ENCODE data around the gene YTHDF2. TPM values are rescaled to one million over a fixed set of nuclear protein-coding genes. Genes with fewer than 3 reads are reported as not detected.
"Not testable (repeated sequence)": the region's sequence is repeated elsewhere in the genome, so short reads cannot be mapped to it uniquely, and the experiment has no call there.

Gene YTHDF2
- total RNA-seq, 3 donors from 2014 or later (not counting 1 experiment from before 2014, with no cell fraction given), result 78.9 to 98.3 (median 97.9) TPM

DNA sequence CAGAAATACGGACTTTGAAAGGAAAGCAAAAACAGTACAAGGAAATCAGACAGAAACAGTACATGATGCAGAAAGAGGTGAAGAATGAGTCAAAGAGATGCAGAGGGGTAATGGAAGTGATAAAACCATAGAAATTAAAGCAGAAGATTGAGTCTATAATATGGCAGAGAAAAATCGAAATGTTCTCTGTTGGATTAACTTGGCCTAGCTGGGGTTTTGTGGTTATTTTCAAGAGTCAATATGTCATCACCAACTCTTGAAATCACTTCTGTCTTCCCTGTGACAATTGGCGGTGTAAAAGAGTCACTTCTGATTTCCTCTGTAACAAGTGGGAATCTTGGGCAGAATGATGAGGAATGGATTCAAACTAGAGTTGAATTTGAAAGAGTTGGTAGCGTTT lies 7.4 kb downstream of the YTHDF2 start:
- no peak for ATAC-seq
- peak overlapping the region; percentile 18 for H3K4me3 Mint-ChIP-seq
- H3K9me3 Mint-ChIP-seq, result no peaks in the 10 kb centered on the region
- intact Hi-C loops (cut with micrococcal nuclease), result no loop called here
- no peak overlapping the region for H3K4me3 ChIP-seq (ENCODE audit: low read length)
- peak overlapping the region; percentile 10 to 45 for H3K27ac Mint-ChIP-seq
- peaks cover 10% of the 10 kb centered on the region for H3K36me3 Mint-ChIP-seq
- no peak overlapping the region for H3K27ac ChIP-seq (ENCODE audit: low read length)
- peaks cover 43% of the 10 kb centered on the region for H3K4me1 ChIP-seq (ENCODE audit: control insufficient read depth, insufficient read depth, low read length)
- H3K36me3 ChIP-seq (ENCODE audit: control insufficient read depth, insufficient read depth, low read length), result peaks cover 59% of the 10 kb centered on the region
- H3K4me1 Mint-ChIP-seq, result peaks cover 55 to 62% of the 10 kb centered on the region in 2 donors
- no peaks in the 10 kb centered on the region for H3K27me3 Mint-ChIP-seq (ENCODE audit: low read depth in 2 of 2)
- no peaks in the 10 kb centered on the region for H3K27me3 ChIP-seq (ENCODE audit: control insufficient read depth, insufficient read depth, low read length)
- TF ChIP-seq, protein P1, sequence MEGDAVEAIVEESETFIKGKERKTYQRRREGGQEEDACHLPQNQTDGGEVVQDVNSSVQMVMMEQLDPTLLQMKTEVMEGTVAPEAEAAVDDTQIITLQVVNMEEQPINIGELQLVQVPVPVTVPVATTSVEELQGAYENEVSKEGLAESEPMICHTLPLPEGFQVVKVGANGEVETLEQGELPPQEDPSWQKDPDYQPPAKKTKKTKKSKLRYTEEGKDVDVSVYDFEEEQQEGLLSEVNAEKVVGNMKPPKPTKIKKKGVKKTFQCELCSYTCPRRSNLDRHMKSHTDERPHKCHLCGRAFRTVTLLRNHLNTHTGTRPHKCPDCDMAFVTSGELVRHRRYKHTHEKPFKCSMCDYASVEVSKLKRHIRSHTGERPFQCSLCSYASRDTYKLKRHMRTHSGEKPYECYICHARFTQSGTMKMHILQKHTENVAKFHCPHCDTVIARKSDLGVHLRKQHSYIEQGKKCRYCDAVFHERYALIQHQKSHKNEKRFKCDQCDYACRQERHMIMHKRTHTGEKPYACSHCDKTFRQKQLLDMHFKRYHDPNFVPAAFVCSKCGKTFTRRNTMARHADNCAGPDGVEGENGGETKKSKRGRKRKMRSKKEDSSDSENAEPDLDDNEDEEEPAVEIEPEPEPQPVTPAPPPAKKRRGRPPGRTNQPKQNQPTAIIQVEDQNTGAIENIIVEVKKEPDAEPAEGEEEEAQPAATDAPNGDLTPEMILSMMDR (IDR thresholded peaks at IDR 0.05), result no peak
- WGBS (ENCODE audit: insufficient coverage), result 69% methylated on average over 4 of the region's 4 CpGs
- no peaks in the 10 kb centered on the region for H3K9me3 ChIP-seq (ENCODE audit: control insufficient read depth, insufficient read depth, low read length)
- DNase-seq, result no peak

DNA sequence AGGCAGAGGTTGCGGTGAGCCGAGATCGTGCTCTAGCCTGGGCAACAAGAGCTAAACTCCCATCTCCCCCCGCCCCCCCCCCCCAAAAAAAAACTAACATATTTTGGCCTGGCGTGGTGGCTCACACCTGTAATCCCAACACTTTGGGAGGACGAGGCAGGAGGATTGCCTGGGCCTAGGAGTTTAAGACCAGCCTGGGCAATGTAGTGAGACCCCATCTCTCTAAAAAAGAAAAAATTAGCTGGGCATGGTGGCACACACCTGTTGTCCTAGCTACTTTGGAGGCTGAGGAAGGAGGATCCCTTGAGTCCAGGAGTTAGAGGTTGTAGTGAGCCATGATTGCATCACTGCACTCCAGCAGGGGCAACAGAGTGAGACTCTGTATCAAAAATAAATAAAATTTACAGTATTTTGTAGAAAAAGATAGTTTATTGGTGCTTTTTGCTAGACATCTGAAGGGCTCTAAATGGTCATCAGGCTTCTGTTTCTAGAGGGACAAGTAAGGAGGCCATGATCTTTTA lies 9.0 kb downstream of the YTHDF2 start:
- Histone ChIP-seq H3K27me3 (ENCODE audit: control insufficient read depth, insufficient read depth, low read length) (no peaks in the 10 kb centered on the region), H3K9me3 (ENCODE audit: control insufficient read depth, insufficient read depth, low read length) (no peaks in the 10 kb centered on the region), H3K27ac (ENCODE audit: low read length) (no peak overlapping the region), H3K4me3 (ENCODE audit: low read length) (no peak overlapping the region), H3K36me3 (ENCODE audit: control insufficient read depth, insufficient read depth, low read length) (peaks cover 47% of the 10 kb centered on the region), H3K4me1 (ENCODE audit: control insufficient read depth, insufficient read depth, low read length) (peaks cover 46% of the 10 kb centered on the region)
- Mint-ChIP-seq H3K4me1 (peaks cover 61 to 67% of the 10 kb centered on the region in 2 donors), H3K4me3 (peak overlapping the region; percentile 62), H3K9me3 (no peaks in the 10 kb centered on the region), H3K36me3 (no peaks in the 10 kb centered on the region), H3K27me3 (ENCODE audit: low read depth in 2 of 2) (no peaks in the 10 kb centered on the region), H3K27ac (peak overlapping the region; percentile 10 to 35)
- TF ChIP-seq, protein P1 (IDR thresholded peaks at IDR 0.05), result no peak
- ATAC-seq (no peak), DNase-seq (no peak)
- 95% methylated on average over 2 of the region's 6 CpGs for WGBS (ENCODE audit: insufficient coverage)
- intact Hi-C loops (cut with micrococcal nuclease), result no loop called here

DNA sequence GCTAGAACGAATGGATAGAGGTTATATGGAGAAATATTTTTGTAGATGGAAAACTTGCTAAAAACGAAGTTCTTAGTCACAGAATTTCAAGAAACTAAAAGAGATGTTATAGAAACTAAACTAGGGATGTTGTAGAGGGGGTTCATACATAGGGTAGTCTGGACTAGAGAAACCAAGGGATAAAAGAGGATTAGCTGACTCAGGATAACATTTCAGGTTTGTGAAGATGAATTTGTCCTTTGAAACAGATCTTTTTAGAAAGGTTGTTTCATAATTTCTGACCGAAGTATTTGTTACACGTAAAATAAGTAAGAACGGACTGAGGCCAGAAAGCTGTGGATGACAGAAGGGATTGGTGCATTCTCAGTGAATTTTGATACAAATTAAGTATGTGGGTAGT lies 13.6 kb downstream of the YTHDF2 start:
- DNase-seq (no peak), ATAC-seq (no peak)
- Mint-ChIP-seq H3K4me3 (peak overlapping the region; percentile 43), H3K9me3 (no peaks in the 10 kb centered on the region), H3K36me3 (no peaks in the 10 kb centered on the region), H3K27me3 (ENCODE audit: low read depth in 2 of 2) (no peaks in the 10 kb centered on the region), H3K27ac (peak overlapping the region; percentile 41 to 56), H3K4me1 (peaks cover 38 to 51% of the 10 kb centered on the region in 2 donors)
- 89% methylated on average over 5 of the region's 5 CpGs for WGBS (ENCODE audit: insufficient coverage)
- H3K9me3 ChIP-seq (ENCODE audit: control insufficient read depth, insufficient read depth, low read length), result no peaks in the 10 kb centered on the region
- intact Hi-C loops (cut with micrococcal nuclease), result no loop called here
- TF ChIP-seq, protein P1 (IDR thresholded peaks at IDR 0.05), result no peak
- H3K4me3 ChIP-seq (ENCODE audit: low read length), result no peak overlapping the region
- H3K36me3 ChIP-seq (ENCODE audit: control insufficient read depth, insufficient read depth, low read length), result peaks cover 15% of the 10 kb centered on the region
- peaks cover 52% of the 10 kb centered on the region for H3K4me1 ChIP-seq (ENCODE audit: control insufficient read depth, insufficient read depth, low read length)
- no peaks in the 10 kb centered on the region for H3K27me3 ChIP-seq (ENCODE audit: control insufficient read depth, insufficient read depth, low read length)
- no peak overlapping the region for H3K27ac ChIP-seq (ENCODE audit: low read length)

DNA sequence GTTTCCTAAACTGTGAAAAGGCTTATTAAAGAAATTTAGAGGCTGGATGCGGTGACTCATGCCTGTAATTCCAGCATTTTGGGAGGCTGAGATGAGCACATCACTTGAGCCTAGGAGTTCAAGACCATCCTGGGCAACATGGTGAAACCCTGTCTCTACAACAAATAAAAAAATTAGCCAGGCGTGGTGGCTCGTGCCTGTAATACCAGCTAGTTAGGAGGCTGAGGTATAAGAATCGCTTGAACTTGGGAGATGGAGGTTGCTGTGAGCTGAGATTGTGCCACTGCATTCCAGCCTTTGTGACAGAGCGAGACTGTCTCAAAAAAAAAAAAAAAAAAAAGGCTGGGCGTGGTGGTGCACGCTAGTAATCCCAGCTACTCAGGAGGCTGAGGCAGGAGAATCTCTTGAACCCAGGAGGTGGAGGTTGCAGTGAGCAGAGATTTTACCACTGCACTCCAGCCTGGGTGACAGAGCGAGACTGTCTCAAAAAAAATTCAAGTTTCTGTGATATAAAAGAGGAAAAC lies 14.1 kb downstream of the YTHDF2 start:
- H3K36me3 Mint-ChIP-seq; H3K4me3 Mint-ChIP-seq; DNase-seq; H3K27me3 Mint-ChIP-seq (ENCODE audit: low read depth in 2 of 2); H3K9me3 Mint-ChIP-seq; H3K4me3 ChIP-seq (ENCODE audit: low read length); intact Hi-C loops (cut with micrococcal nuclease); H3K27me3 ChIP-seq (ENCODE audit: control insufficient read depth, insufficient read depth, low read length); H3K9me3 ChIP-seq (ENCODE audit: control insufficient read depth, insufficient read depth, low read length); H3K27ac ChIP-seq (ENCODE audit: low read length); ATAC-seq: not testable (repeated sequence)
- Histone ChIP-seq H3K36me3 (ENCODE audit: control insufficient read depth, insufficient read depth, low read length) (peaks cover 14% of the 10 kb centered on the region), H3K4me1 (ENCODE audit: control insufficient read depth, insufficient read depth, low read length) (peaks cover 48% of the 10 kb centered on the region)
- 91% methylated on average over 7 of the region's 8 CpGs for WGBS (ENCODE audit: insufficient coverage)
- peak overlapping the region in 1 of 2 donors; percentile 56 for H3K27ac Mint-ChIP-seq
- peaks cover 38 to 50% of the 10 kb centered on the region in 2 donors for H3K4me1 Mint-ChIP-seq

Measured in natural killer cell (primary cell).